Tibial nerve (tissue), 3 donors: ENCODE measurements around the gene WIPF1.

Experiments
- POLR2A ChIP-seq, 2 donors: fragments of 450-650 bp; IDR thresholded peaks; one replicate each; pipeline ENCODE4 v1.6.1; 2017; ENCODE audit warnings: antibody characterized with exemption in 2 of 2, mild to moderate bottlenecking in 2 of 2, moderate library complexity in 2 of 2
- TF ChIP-seq, protein P1 (sequence below), 5 experiments: fragments of 200-600 bp in 3 of 5; fragments of 450-650 bp in 2 of 5; sonication (generic) in 3 of 5; IDR thresholded peaks; one replicate each; pipeline ENCODE4 v1.5.1; 2016 to 2019; ENCODE audit warnings: antibody characterized with exemption in 5 of 5, mild to moderate bottlenecking in 3 of 5, moderate library complexity in 2 of 5

DNA sequence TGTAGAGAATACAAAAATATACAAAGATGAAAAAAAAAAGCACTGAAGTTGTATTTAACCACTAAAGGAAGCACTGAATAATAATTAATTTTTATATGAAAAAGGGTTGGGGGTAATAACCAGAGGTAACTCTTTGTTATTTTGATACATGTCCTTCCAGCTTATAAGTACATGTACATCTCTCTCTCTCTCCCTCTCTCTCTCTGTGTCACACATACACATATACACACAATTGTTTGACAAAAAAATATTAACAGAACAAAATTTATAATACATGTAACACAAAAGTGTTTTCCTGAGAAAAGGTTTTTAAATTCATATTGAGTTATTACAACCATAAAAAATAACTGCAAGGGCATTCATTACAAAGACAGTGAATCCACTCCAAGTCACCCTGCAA, 4.6 kb downstream of the WIPF1 start:
- TF ChIP-seq POLR2A (IDR thresholded peaks at IDR 0.05): no peak
- TF ChIP-seq, protein P1, sequence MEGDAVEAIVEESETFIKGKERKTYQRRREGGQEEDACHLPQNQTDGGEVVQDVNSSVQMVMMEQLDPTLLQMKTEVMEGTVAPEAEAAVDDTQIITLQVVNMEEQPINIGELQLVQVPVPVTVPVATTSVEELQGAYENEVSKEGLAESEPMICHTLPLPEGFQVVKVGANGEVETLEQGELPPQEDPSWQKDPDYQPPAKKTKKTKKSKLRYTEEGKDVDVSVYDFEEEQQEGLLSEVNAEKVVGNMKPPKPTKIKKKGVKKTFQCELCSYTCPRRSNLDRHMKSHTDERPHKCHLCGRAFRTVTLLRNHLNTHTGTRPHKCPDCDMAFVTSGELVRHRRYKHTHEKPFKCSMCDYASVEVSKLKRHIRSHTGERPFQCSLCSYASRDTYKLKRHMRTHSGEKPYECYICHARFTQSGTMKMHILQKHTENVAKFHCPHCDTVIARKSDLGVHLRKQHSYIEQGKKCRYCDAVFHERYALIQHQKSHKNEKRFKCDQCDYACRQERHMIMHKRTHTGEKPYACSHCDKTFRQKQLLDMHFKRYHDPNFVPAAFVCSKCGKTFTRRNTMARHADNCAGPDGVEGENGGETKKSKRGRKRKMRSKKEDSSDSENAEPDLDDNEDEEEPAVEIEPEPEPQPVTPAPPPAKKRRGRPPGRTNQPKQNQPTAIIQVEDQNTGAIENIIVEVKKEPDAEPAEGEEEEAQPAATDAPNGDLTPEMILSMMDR (IDR thresholded peaks at IDR 0.05): no peak
